Ovary (tissue), 9 donors: Measurements from ENCODE around the gene TCERG1L. TPM values are rescaled to one million over a fixed set of nuclear protein-coding genes. Genes with fewer than 3 reads are reported as not detected.
A peak's percentile ranks its signal among the peaks of the same experiment; 100 is the strongest.

ENCODE experiments used
- DNase-seq, 5 donors: peaks; one replicate each; pipeline ENCODE4 v3.0.0-alpha.2; 2019 to 2020
- H3K27ac ChIP-seq, 2 donors: fragments of 200-600 bp; one replicate each; pipeline versions ENCODE4 v1.5.1 to v1.8.0; 2019 to 2022
- H3K27me3 ChIP-seq: fragments of 200-600 bp; one replicate; pipeline ENCODE4 v1.8.0; 2022
- H3K36me3 ChIP-seq: fragments of 200-600 bp; sonication (generic); one replicate; pipeline ENCODE4 v1.5.1; 2019
- H3K4me1 ChIP-seq: one replicate; pipeline ENCODE4 v1.8.1; 2013; ENCODE audit warnings: mild to moderate bottlenecking, moderate library complexity; ENCODE audit not compliant: insufficient read depth
- H3K4me3 ChIP-seq: fragments of 200-600 bp; sonication (generic); one replicate; pipeline ENCODE4 v1.5.1; 2017
- H3K9me3 ChIP-seq, 2 donors: fragments of 200-600 bp in 1 of 2; sonication (generic) in 1 of 2; one replicate each; pipeline versions ENCODE4 v1.5.1 to v1.8.1; 2013 to 2019; ENCODE audit warnings: mild to moderate bottlenecking in 1 of 2, moderate library complexity in 1 of 2
- EP300 ChIP-seq: sonication (generic); formaldehyde crosslinking; IDR thresholded peaks from one replicate; pipeline ENCODE4 v1.6.1; 2017; ENCODE audit warnings: antibody characterized with exemption
- POLR2A ChIP-seq: fragments of 450-650 bp; IDR thresholded peaks from one replicate; pipeline ENCODE4 v1.6.1; 2017; ENCODE audit warnings: antibody characterized with exemption, mild to moderate bottlenecking, moderate library complexity
- WGBS, 3 donors: extraction: QIAGEN DNeasy Blood & Tissue Kit in 1 of 3; methylation state at CpG; one replicate each; pipeline versions ENCODE4 v1.1.5 to v1.1.7; 2013 to 2017; 5-methylcytosine and 5-hydroxymethylcytosine counted together
- intact Hi-C, 4 donors: fragments of 100-400 bp; cut with DNase I; formaldehyde crosslinking; loops; one replicate each; pipeline versions ENCODE4 v1.11.0 to v1.15.1; 2022 to 2023
- polyA plus RNA-seq, 2 donors: library from polyadenylated mRNA; stranded (reverse); fragments of 200-250 nt in 1 of 2; fragments of 350-450 nt in 1 of 2; fragmentation: Illumina TruSeq in 1 of 2; extraction: RNeasy Lipid Tissue Mini Kit (QIAGEN cat#74804) in 1 of 2; gene quantifications; one replicate each; pipeline ENCODE4 v1.2.3, GENCODE V29; 2013 to 2014
- total RNA-seq, 7 donors: library from RNA; depleted of rRNA in 2 of 7; stranded (reverse); fragments of >200 nt in 2 of 7; fragmentation: NEBNext Ultra II Directional in 3 of 7; extraction: Animal tissue kit (Norgen Biotek cat#: 25700) in 3 of 7; gene quantifications; one replicate each; pipeline versions ENCODE4 v1.1.0 to v1.2.4, GENCODE V29; 2016 to 2023
- TF ChIP-seq, protein P1 (sequence below), 3 donors: fragments of 450-650 bp in 2 of 3; fragments of 200-600 bp in 1 of 3; IDR thresholded peaks; one replicate each; pipeline versions ENCODE4 v1.5.1 to v1.8.0; 2016 to 2022; ENCODE audit warnings: antibody characterized with exemption in 3 of 3, mild to moderate bottlenecking in 1 of 3
- donor health status: DM: no; HTN: no; CAD: no; lungs with moderate emphysema.
- donor health status: DM: no; HTN: no; CAD: no.
- donor health status: Bipolar disorder and iron deficiency.
- donor health status: DM: yes; HTN: yes; CAD: no.
- donor health status: DM: no; HTN: no; CAD: no.
- donor health status: DM: yes; HTN: yes; CAD: no.

Gene TCERG1L
- total and polyA plus RNA-seq, 9 donors: 1.1 to 8.0 (median 1.8) TPM

DNA sequence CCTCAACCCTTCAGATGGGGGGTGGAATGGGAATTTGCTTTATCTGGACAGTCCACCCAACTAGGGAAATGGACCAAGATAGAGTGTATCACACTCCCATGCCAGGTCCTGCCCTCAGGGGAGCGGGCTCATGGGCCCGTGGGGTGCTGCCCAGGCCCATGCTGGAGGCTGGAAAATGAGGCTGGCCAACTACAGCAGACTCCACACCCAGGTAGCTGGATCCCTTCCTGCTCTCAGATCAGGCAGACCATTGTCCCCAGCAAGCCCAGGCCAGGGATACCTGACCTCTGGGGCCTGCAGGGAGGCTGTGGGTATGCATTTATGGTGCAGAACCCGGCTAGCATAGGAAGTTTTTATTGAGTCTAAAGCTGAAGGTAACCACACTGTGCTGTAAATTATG, 162.4 kb downstream of the TCERG1L start:
- Histone ChIP-seq H3K4me3 (no peak overlapping the region), H3K9me3 (no peaks in the 10 kb centered on the region), H3K27me3 (no peaks in the 10 kb centered on the region), H3K4me1 (peaks cover 4% of the 10 kb centered on the region), H3K27ac (no peak overlapping the region), H3K36me3 (no peaks in the 10 kb centered on the region)
- no peak for DNase-seq
- WGBS, 3 donors: 77 to 88% (median 82%) methylated on average over 3 of the region's 3 CpGs
- TF ChIP-seq POLR2A: no peak
- TF ChIP-seq, protein P1, sequence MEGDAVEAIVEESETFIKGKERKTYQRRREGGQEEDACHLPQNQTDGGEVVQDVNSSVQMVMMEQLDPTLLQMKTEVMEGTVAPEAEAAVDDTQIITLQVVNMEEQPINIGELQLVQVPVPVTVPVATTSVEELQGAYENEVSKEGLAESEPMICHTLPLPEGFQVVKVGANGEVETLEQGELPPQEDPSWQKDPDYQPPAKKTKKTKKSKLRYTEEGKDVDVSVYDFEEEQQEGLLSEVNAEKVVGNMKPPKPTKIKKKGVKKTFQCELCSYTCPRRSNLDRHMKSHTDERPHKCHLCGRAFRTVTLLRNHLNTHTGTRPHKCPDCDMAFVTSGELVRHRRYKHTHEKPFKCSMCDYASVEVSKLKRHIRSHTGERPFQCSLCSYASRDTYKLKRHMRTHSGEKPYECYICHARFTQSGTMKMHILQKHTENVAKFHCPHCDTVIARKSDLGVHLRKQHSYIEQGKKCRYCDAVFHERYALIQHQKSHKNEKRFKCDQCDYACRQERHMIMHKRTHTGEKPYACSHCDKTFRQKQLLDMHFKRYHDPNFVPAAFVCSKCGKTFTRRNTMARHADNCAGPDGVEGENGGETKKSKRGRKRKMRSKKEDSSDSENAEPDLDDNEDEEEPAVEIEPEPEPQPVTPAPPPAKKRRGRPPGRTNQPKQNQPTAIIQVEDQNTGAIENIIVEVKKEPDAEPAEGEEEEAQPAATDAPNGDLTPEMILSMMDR (IDR thresholded peaks at IDR 0.05): no peak
- TF ChIP-seq EP300: no peak
- intact Hi-C loops: no loop called here

DNA sequence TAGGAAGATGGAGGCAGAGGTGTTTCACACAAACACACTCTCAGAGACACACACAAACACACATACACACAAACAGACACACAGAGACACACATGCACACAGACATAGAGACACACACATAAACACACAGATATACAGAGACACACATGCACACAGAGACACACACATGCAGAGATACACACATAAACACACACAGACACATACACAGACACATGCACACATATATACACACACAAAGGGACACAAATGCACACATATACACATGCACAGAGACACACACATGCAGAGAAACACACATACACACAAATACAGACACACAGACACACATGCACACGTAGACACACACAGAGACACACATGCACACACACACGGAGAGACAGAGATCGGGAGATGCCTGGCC, 163.3 kb downstream of the TCERG1L start:
- 86 to 100% (median 94%) methylated on average over 3 of the region's 3 CpGs for WGBS, 3 donors
- Histone ChIP-seq H3K9me3 (no peaks in the 10 kb centered on the region), H3K4me1 (peaks cover 4% of the 10 kb centered on the region), H3K4me3 (no peak overlapping the region), H3K27ac (no peak overlapping the region), H3K36me3 (no peaks in the 10 kb centered on the region), H3K27me3 (no peaks in the 10 kb centered on the region)
- intact Hi-C loops: no loop called here
- no peak for DNase-seq
- TF ChIP-seq POLR2A (no peak), EP300 (no peak)
- TF ChIP-seq, protein P1 (IDR thresholded peaks at IDR 0.05): no peak

- peak in 1 of 5 donors; percentile 34 for DNase-seq
- 82 to 88% (median 84%) methylated on average over 27 of the region's 27 CpGs for WGBS, 3 donors
- TF ChIP-seq EP300 (no peak), POLR2A (no peak)
- TF ChIP-seq, protein P1 (IDR thresholded peaks at IDR 0.05): no peak
- intact Hi-C loops: no loop called here
- Histone ChIP-seq H3K36me3 (no peaks in the 10 kb centered on the region), H3K4me1 (peaks cover 4% of the 10 kb centered on the region), H3K4me3 (no peak overlapping the region), H3K9me3 (no peaks in the 10 kb centered on the region), H3K27ac (no peak overlapping the region), H3K27me3 (no peaks in the 10 kb centered on the region)
Observed at GRCh38 chr10:131147301-131147975, 164.1 kb downstream of the TCERG1L start.

GRCh38 chr10:131146790-131147189, 164.7 kb downstream of the TCERG1L start:
- Histone ChIP-seq H3K4me3 (no peak overlapping the region), H3K36me3 (no peaks in the 10 kb centered on the region), H3K27me3 (no peaks in the 10 kb centered on the region), H3K9me3 (no peaks in the 10 kb centered on the region), H3K4me1 (peaks cover 4% of the 10 kb centered on the region), H3K27ac (no peak overlapping the region)
- intact Hi-C loops: no loop called here
- TF ChIP-seq POLR2A: no peak
- TF ChIP-seq, protein P1 (IDR thresholded peaks at IDR 0.05): no peak
- TF ChIP-seq EP300: no peak
- peak in 3 of 5 donors; percentile 28 to 53 (median 35) for DNase-seq
- WGBS, 3 donors: 22 to 44% (median 31%) methylated on average over 9 of the region's 9 CpGs
